ENCODE results near the gene SLC1A1. TPM values are rescaled to one million over a fixed set of nuclear protein-coding genes. Genes with fewer than 3 reads are reported as not detected.

SLC1A1 gene
- total RNA-seq, 1 experiment from 2014 or later: 2.9 TPM

GRCh38 chr9:4461437-4461836 is 28.8 kb upstream of the SLC1A1 start:
- BruUV-seq (replicated peaks): no TSS peak
- CTCF ChIA-PET: no interaction called here
- no peak overlapping the region for H3K4me3 ChIP-seq
- no peaks in the 10 kb centered on the region for H3K4me1 ChIP-seq (replicated peaks; ENCODE audit: insufficient read depth)
- no peaks in the 10 kb centered on the region for H3K36me3 ChIP-seq (ENCODE audit: low read depth)
- TF ChIP-seq CTCF (conservative IDR thresholded peaks at IDR 0.05) (no peak), EZH2 (IDR thresholded peaks at IDR 0.05; ENCODE audit: low read depth) (no peak)
- H3K9me2 ChIP-seq (ENCODE audit: insufficient read depth): no peaks in the 10 kb centered on the region
- no peaks in the 10 kb centered on the region for H3K79me2 ChIP-seq (ENCODE audit: low read depth)
- POLR2A ChIA-PET (ENCODE audit: unreplicated experiment): no interaction called here
- H3K27me3 ChIP-seq (ENCODE audit: insufficient read depth, low read depth): no peaks in the 10 kb centered on the region
- no peaks in the 10 kb centered on the region for H3K9me3 ChIP-seq (ENCODE audit: insufficient read depth, low read depth)
- no peaks in the 10 kb centered on the region for H4K20me1 ChIP-seq (ENCODE audit: insufficient read depth)
- no peak overlapping the region for H2AFZ ChIP-seq
- H3K27ac ChIP-seq: no peak overlapping the region
- intact Hi-C loops (cut with micrococcal nuclease; ENCODE audit: unreplicated experiment): no loop called here
- no peaks in the 10 kb centered on the region for H3F3A ChIP-seq (ENCODE audit: insufficient read depth, low read depth)
- DNase-seq: no peak
- H3K4me2 ChIP-seq: no peak overlapping the region

GRCh38 chr9:4463824-4464223 is 26.4 kb upstream of the SLC1A1 start:
- Histone ChIP-seq H3K79me2 (ENCODE audit: low read depth) (no peaks in the 10 kb centered on the region), H3K27ac (no peak overlapping the region), H3F3A (ENCODE audit: insufficient read depth, low read depth) (no peaks in the 10 kb centered on the region), H3K9me2 (ENCODE audit: insufficient read depth) (no peaks in the 10 kb centered on the region), H3K4me1 (replicated peaks; ENCODE audit: insufficient read depth) (no peaks in the 10 kb centered on the region), H2AFZ (no peak overlapping the region), H3K9me3 (ENCODE audit: insufficient read depth, low read depth) (no peaks in the 10 kb centered on the region), H3K36me3 (ENCODE audit: low read depth) (no peaks in the 10 kb centered on the region), H4K20me1 (ENCODE audit: insufficient read depth) (no peaks in the 10 kb centered on the region), H3K4me3 (no peak overlapping the region), H3K27me3 (ENCODE audit: insufficient read depth, low read depth) (no peaks in the 10 kb centered on the region), H3K4me2 (no peak overlapping the region)
- intact Hi-C loops (cut with micrococcal nuclease; ENCODE audit: unreplicated experiment): no loop called here
- no peak for TF ChIP-seq EZH2 (IDR thresholded peaks at IDR 0.05; ENCODE audit: low read depth)
- no peak for TF ChIP-seq CTCF (conservative IDR thresholded peaks at IDR 0.05)
- ChIA-PET POLR2A (ENCODE audit: unreplicated experiment) (no interaction called here), CTCF (no interaction called here)
- no peak for DNase-seq
- no TSS peak for BruUV-seq (replicated peaks)

- TF ChIP-seq EZH2 (IDR thresholded peaks at IDR 0.05; ENCODE audit: low read depth): no peak
- no peak for TF ChIP-seq CTCF (conservative IDR thresholded peaks at IDR 0.05)
- no peaks in the 10 kb centered on the region for H3K9me3 ChIP-seq (ENCODE audit: insufficient read depth, low read depth)
- no peaks in the 10 kb centered on the region for H4K20me1 ChIP-seq (ENCODE audit: insufficient read depth)
- POLR2A ChIA-PET (ENCODE audit: unreplicated experiment): no interaction called here
- no peak for DNase-seq
- H3F3A ChIP-seq (ENCODE audit: insufficient read depth, low read depth): no peaks in the 10 kb centered on the region
- no peak overlapping the region for H2AFZ ChIP-seq
- no peak overlapping the region for H3K4me3 ChIP-seq
- H3K27me3 ChIP-seq (ENCODE audit: insufficient read depth, low read depth): no peaks in the 10 kb centered on the region
- no peaks in the 10 kb centered on the region for H3K36me3 ChIP-seq (ENCODE audit: low read depth)
- intact Hi-C loops (cut with micrococcal nuclease; ENCODE audit: unreplicated experiment): no loop called here
- H3K4me2 ChIP-seq: no peak overlapping the region
- H3K9me2 ChIP-seq (ENCODE audit: insufficient read depth): no peaks in the 10 kb centered on the region
- CTCF ChIA-PET: no interaction called here
- H3K4me1 ChIP-seq (replicated peaks; ENCODE audit: insufficient read depth): no peaks in the 10 kb centered on the region
- no peak overlapping the region for H3K27ac ChIP-seq
- no TSS peak for BruUV-seq (replicated peaks)
- no peaks in the 10 kb centered on the region for H3K79me2 ChIP-seq (ENCODE audit: low read depth)
Measured at GRCh38 chr9:4464911-4465513, 25.3 kb upstream of the SLC1A1 start.
